Activated naive CD4-positive, alpha-beta T cell treated with anti-CD3 and anti-CD28 coated beads for 36 hours (primary cell): ENCODE data around the gene CENPU. TPM values are rescaled to one million over a fixed set of nuclear protein-coding genes. Genes with fewer than 3 reads are reported as not detected.
"Not testable (repeated sequence)": the region's sequence is repeated elsewhere in the genome, so short reads cannot be mapped to it uniquely, and the experiment has no call there.

ENCODE experiments used
- CTCF ChIA-PET: fragments of 350-600 bp; sonication (Branson Sonifier 250); formaldehyde crosslinking; loops from one replicate; lab custom pipeline; 2021; ENCODE audit warnings: antibody characterized with exemption; lab: Charles Lee
- DNase-seq: peaks from one replicate; pipeline ENCODE4 v3.0.0-alpha.2; 2020
- H3K27ac Mint-ChIP-seq: one replicate; pipeline ENCODE4 v1.8.0; 2021; ENCODE audit warnings: mild to moderate bottlenecking, mixed read lengths
- H3K27me3 Mint-ChIP-seq: one replicate; pipeline ENCODE4 v1.8.0; 2021; ENCODE audit warnings: low read depth, mixed read lengths
- H3K36me3 Mint-ChIP-seq: one replicate; pipeline ENCODE4 v1.8.0; 2021; ENCODE audit warnings: low read depth, mixed read lengths
- H3K4me1 Mint-ChIP-seq: one replicate; pipeline ENCODE4 v1.8.0; 2021; ENCODE audit warnings: low read depth, mixed read lengths
- H3K4me3 Mint-ChIP-seq: one replicate; pipeline ENCODE4 v1.8.0; 2021; ENCODE audit warnings: mild to moderate bottlenecking, moderate library complexity, mixed read lengths
- H3K9me3 Mint-ChIP-seq: one replicate; pipeline ENCODE4 v1.8.0; 2021; ENCODE audit warnings: mixed read lengths
- intact Hi-C: fragments of 100-400 bp; cut with micrococcal nuclease; formaldehyde crosslinking; loops from one replicate; pipeline ENCODE4 v1.15.1; 2023
- total RNA-seq, 2 experiments: library from RNA; stranded (reverse); gene quantifications; one replicate each; pipeline ENCODE4 v1.2.3, GENCODE V29; 2021

CENPU gene
- total RNA-seq, 2 experiments from 2014 or later, result 78.7 to 91.5 TPM

- CTCF ChIA-PET, result no interaction called here
- intact Hi-C loops, result no loop called here
- H3K27ac Mint-ChIP-seq, result no peak overlapping the region
Measured at GRCh38 chr4:184674011-184674410, 59.9 kb downstream of the CENPU start.

GRCh38 chr4:184672741-184673140 is 61.2 kb downstream of the CENPU start:
- H3K27me3 Mint-ChIP-seq, result no peaks in the 10 kb centered on the region
- no peak overlapping the region for H3K27ac Mint-ChIP-seq
- peaks cover 10% of the 10 kb centered on the region for H3K4me1 Mint-ChIP-seq
- no peak overlapping the region for H3K4me3 Mint-ChIP-seq
- H3K9me3 Mint-ChIP-seq, result no peaks in the 10 kb centered on the region
- CTCF ChIA-PET, result no interaction called here
- intact Hi-C loops, result no loop called here
- peaks cover 22% of the 10 kb centered on the region for H3K36me3 Mint-ChIP-seq
- DNase-seq, result no peak

More at GRCh38 chr4:184674011-184674410, 59.9 kb downstream of the CENPU start:
- Mint-ChIP-seq H3K36me3 (peaks cover 14% of the 10 kb centered on the region), H3K4me3 (no peak overlapping the region), H3K9me3 (no peaks in the 10 kb centered on the region), H3K27me3 (no peaks in the 10 kb centered on the region), H3K4me1 (peaks cover under 1% of the 10 kb centered on the region)
- DNase-seq, result no peak

GRCh38 chr4:184671101-184671500 is 62.8 kb downstream of the CENPU start:
- intact Hi-C loops, result no loop called here
- Mint-ChIP-seq H3K4me1 (peaks cover 10% of the 10 kb centered on the region), H3K4me3 (no peak overlapping the region), H3K9me3 (no peaks in the 10 kb centered on the region), H3K27ac (no peak overlapping the region), H3K27me3 (no peaks in the 10 kb centered on the region), H3K36me3 (peaks cover 23% of the 10 kb centered on the region)
- no peak for DNase-seq
- CTCF ChIA-PET, result no interaction called here

GRCh38 chr4:184669251-184669650 is 64.6 kb downstream of the CENPU start:
- CTCF ChIA-PET, result no interaction called here
- Mint-ChIP-seq H3K36me3 (peaks cover 27% of the 10 kb centered on the region), H3K27me3 (no peaks in the 10 kb centered on the region), H3K27ac (no peak overlapping the region), H3K4me1 (peaks cover 10% of the 10 kb centered on the region), H3K4me3 (no peak overlapping the region), H3K9me3 (no peaks in the 10 kb centered on the region)
- no peak for DNase-seq
- intact Hi-C loops, result no loop called here

GRCh38 chr4:184668511-184669114 is 65.3 kb downstream of the CENPU start:
- no peak for DNase-seq
- Mint-ChIP-seq H3K27ac (no peak overlapping the region), H3K4me3 (no peak overlapping the region), H3K9me3 (no peaks in the 10 kb centered on the region), H3K4me1 (peaks cover 10% of the 10 kb centered on the region), H3K27me3 (no peaks in the 10 kb centered on the region), H3K36me3 (peaks cover 26% of the 10 kb centered on the region)
- CTCF ChIA-PET, result no interaction called here
- intact Hi-C loops, result no loop called here

GRCh38 chr4:184668096-184668495 is 65.8 kb downstream of the CENPU start:
- peaks cover 26% of the 10 kb centered on the region for H3K36me3 Mint-ChIP-seq
- no peak overlapping the region for H3K4me3 Mint-ChIP-seq
- H3K4me1 Mint-ChIP-seq, result peaks cover 10% of the 10 kb centered on the region
- H3K27ac Mint-ChIP-seq, result no peak overlapping the region
- H3K9me3 Mint-ChIP-seq, result no peaks in the 10 kb centered on the region
- no peaks in the 10 kb centered on the region for H3K27me3 Mint-ChIP-seq
- intact Hi-C loops, result no loop called here
- DNase-seq, result no peak
- CTCF ChIA-PET, result no interaction called here

GRCh38 chr4:184666670-184667069 is 67.2 kb downstream of the CENPU start:
- Mint-ChIP-seq H3K4me3 (no peak overlapping the region), H3K4me1 (peaks cover 10% of the 10 kb centered on the region), H3K9me3 (no peaks in the 10 kb centered on the region), H3K36me3 (peaks cover 17% of the 10 kb centered on the region), H3K27me3 (no peaks in the 10 kb centered on the region), H3K27ac (no peak overlapping the region)
- DNase-seq, result no peak
- intact Hi-C loops, result no loop called here
- CTCF ChIA-PET, result no interaction called here

GRCh38 chr4:184664445-184665210 is 69.3 kb downstream of the CENPU start:
- H3K4me1 Mint-ChIP-seq, result peaks cover 10% of the 10 kb centered on the region
- H3K4me3 Mint-ChIP-seq, result no peak overlapping the region
- CTCF ChIA-PET, result interaction anchor here (1.9 kb wide), 1 partner anchor 400 kb away, joined by 5 read pairs; no protein-coding TSS in a partner anchor
- intact Hi-C loops, result no loop called here
- H3K36me3 Mint-ChIP-seq, result peaks cover 22% of the 10 kb centered on the region
- no peak for DNase-seq
- no peak overlapping the region for H3K27ac Mint-ChIP-seq
- H3K9me3 Mint-ChIP-seq, result no peaks in the 10 kb centered on the region
- H3K27me3 Mint-ChIP-seq, result no peaks in the 10 kb centered on the region

GRCh38 chr4:184662236-184662635 is 71.7 kb downstream of the CENPU start:
- H3K4me1 Mint-ChIP-seq, result no peaks in the 10 kb centered on the region
- no peaks in the 10 kb centered on the region for H3K27me3 Mint-ChIP-seq
- H3K4me3 Mint-ChIP-seq, result no peak overlapping the region
- DNase-seq, result no peak
- CTCF ChIA-PET, result interaction anchor here (0.6 to 0.8 kb wide), 3 partner anchors 100 to 591 kb away, joined by 3 read pairs; no protein-coding TSS in a partner anchor
- no peaks in the 10 kb centered on the region for H3K9me3 Mint-ChIP-seq
- H3K36me3 Mint-ChIP-seq, result peaks cover 19% of the 10 kb centered on the region
- H3K27ac Mint-ChIP-seq, result no peak overlapping the region
- intact Hi-C loops, result no loop called here

- Mint-ChIP-seq H3K4me3 (no peak overlapping the region), H3K36me3 (peaks cover 22% of the 10 kb centered on the region), H3K9me3 (no peaks in the 10 kb centered on the region), H3K27me3 (no peaks in the 10 kb centered on the region), H3K27ac (no peak overlapping the region), H3K4me1 (no peaks in the 10 kb centered on the region)
- intact Hi-C loops, result no loop called here
- DNase-seq, result no peak
- CTCF ChIA-PET, result no interaction called here
Measured at GRCh38 chr4:184660978-184661377, 72.9 kb downstream of the CENPU start.

GRCh38 chr4:184657820-184658219 is 76.1 kb downstream of the CENPU start:
- intact Hi-C loops, result not testable (repeated sequence)

GRCh38 chr4:184657144-184657543 is 76.8 kb downstream of the CENPU start:
- no peaks in the 10 kb centered on the region for H3K27me3 Mint-ChIP-seq
- H3K36me3 Mint-ChIP-seq, result peaks cover 24% of the 10 kb centered on the region
- peaks cover 3% of the 10 kb centered on the region for H3K4me1 Mint-ChIP-seq
- no peak overlapping the region for H3K27ac Mint-ChIP-seq
- CTCF ChIA-PET, result interaction anchor here (0.6 kb wide), 1 partner anchor 27 kb away, joined by 3 read pairs; no protein-coding TSS in a partner anchor
- no peak for DNase-seq
- no peaks in the 10 kb centered on the region for H3K9me3 Mint-ChIP-seq
- intact Hi-C loops, result no loop called here
- no peak overlapping the region for H3K4me3 Mint-ChIP-seq

More at GRCh38 chr4:184657820-184658219, 76.1 kb downstream of the CENPU start:
- H3K27ac Mint-ChIP-seq, H3K4me3 Mint-ChIP-seq, H3K27me3 Mint-ChIP-seq, H3K4me1 Mint-ChIP-seq, DNase-seq, H3K9me3 Mint-ChIP-seq: not testable (repeated sequence)
- H3K36me3 Mint-ChIP-seq, result peaks cover 24% of the 10 kb centered on the region
- CTCF ChIA-PET, result interaction anchor here (0.6 kb wide), 1 partner anchor 27 kb away, joined by 3 read pairs; no protein-coding TSS in a partner anchor
